GM10266 (cell line): ENCODE results near the gene CAB39L.

ENCODE experiments used
- DNase-seq: peaks from one replicate; pipeline ENCODE4 v3.0.0; 2012; ENCODE audit errors: extremely low spot score
- CTCF ChIP-seq: IDR thresholded peaks from 2 replicates; pipeline ENCODE4 v1.5.1; 2012; ENCODE audit warnings: mild to moderate bottlenecking, low read depth; ENCODE audit not compliant: control insufficient read depth, insufficient read depth; ENCODE audit errors: missing control alignments

CAB39L gene

GRCh38 chr13:49441312-49441711 lies 2.6 kb downstream of the CAB39L start:
- no peak for TF ChIP-seq CTCF
- no peak for DNase-seq

GRCh38 chr13:49439609-49440008 lies 4.3 kb downstream of the CAB39L start:
- no peak for DNase-seq
- TF ChIP-seq CTCF: no peak

GRCh38 chr13:49437705-49438104 lies 6.2 kb downstream of the CAB39L start:
- TF ChIP-seq CTCF: no peak
- DNase-seq: no peak

- TF ChIP-seq CTCF: no peak
Observed at GRCh38 chr13:49436890-49437289, 7.0 kb downstream of the CAB39L start.

GRCh38 chr13:49435992-49436391 lies 7.9 kb downstream of the CAB39L start:
- no peak for TF ChIP-seq CTCF
- DNase-seq: no peak

More at GRCh38 chr13:49436890-49437289, 7.0 kb downstream of the CAB39L start:
- DNase-seq: no peak

GRCh38 chr13:49429121-49429520 lies 14.7 kb downstream of the CAB39L start:
- no peak for DNase-seq
- TF ChIP-seq CTCF: no peak

GRCh38 chr13:49428041-49428763 lies 15.7 kb downstream of the CAB39L start:
- DNase-seq: no peak
- no peak for TF ChIP-seq CTCF
